SK-MEL-5 (cell line): ENCODE results near the gene PPIL4. TPM values are rescaled to one million over a fixed set of nuclear protein-coding genes. Genes with fewer than 3 reads are reported as not detected.
"Not testable (repeated sequence)": the region's sequence is repeated elsewhere in the genome, so short reads cannot be mapped to it uniquely, and the experiment has no call there.

Experiments used
- DNase-seq: peaks from one replicate; pipeline ENCODE4 v3.0.0-alpha.2; 2016; ENCODE audit warnings: low read depth, low spot score
- in situ Hi-C: cut with HindIII; loops from 2 replicates; pipeline ENCODE4 v1.10.0; 2016; ENCODE audit warnings: low sequenced_read_pairs, high pct_unique_total_duplicates, low pct_unique_long_range_greater_than_20kb
- total RNA-seq: library from RNA; depleted of rRNA; stranded (reverse); fragments of >200 nt; shearing (Covaris generic); gene quantifications from 2 replicates; pipeline ENCODE4 v1.2.3, GENCODE V29; 2014

Gene PPIL4
- total RNA-seq, 1 experiment from 2014 or later, result 21.3 TPM

- in situ Hi-C loops, result no loop called here
- DNase-seq, result no peak
These were observed 72.5 kb downstream of the PPIL4 start for GRCh38 chr6:149473080-149474052.

GRCh38 chr6:149472241-149472640 lies 73.6 kb downstream of the PPIL4 start:
- in situ Hi-C loops, result no loop called here
- no peak for DNase-seq

DNA sequence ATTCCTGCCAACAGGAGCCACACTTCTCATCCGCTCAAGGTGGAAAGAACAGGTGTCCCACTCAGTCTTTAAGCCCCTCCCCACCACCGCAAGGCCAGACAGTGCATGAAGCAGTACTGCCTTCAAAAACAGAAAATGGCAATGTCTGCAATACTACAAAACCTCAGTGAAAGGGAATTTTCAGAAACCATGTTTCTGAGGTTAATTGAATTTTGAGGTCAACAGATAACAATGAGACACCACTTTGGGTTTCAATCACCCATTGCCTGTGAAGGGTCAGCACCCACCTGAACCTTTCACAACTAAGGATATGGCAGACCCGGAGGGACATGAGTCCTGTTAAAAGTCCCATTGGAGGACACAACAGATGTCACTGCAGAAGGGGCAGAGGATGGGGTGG lies 74.0 kb downstream of the PPIL4 start:
- in situ Hi-C loops, result no loop called here
- DNase-seq, result no peak

DNA sequence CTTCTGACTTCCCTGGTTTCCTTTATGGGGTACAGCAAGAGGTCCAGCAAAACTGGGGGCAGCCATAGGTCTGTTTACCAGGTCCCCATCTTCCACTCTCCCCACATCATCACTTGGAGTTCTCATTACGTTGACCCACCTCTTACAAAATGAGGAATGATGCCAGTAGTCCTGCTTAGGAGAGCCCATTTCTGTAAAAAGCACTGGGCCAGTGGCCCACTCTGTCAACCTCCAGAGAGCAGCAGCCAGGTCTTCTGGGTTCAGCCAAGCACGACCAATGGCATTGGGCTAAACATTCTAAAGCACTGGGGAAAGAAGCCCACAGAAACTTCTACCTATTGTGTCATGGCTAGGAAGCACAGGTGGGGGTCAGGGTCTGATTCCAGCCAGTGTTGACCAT lies 74.9 kb downstream of the PPIL4 start:
- in situ Hi-C loops, result no loop called here
- no peak for DNase-seq

DNA sequence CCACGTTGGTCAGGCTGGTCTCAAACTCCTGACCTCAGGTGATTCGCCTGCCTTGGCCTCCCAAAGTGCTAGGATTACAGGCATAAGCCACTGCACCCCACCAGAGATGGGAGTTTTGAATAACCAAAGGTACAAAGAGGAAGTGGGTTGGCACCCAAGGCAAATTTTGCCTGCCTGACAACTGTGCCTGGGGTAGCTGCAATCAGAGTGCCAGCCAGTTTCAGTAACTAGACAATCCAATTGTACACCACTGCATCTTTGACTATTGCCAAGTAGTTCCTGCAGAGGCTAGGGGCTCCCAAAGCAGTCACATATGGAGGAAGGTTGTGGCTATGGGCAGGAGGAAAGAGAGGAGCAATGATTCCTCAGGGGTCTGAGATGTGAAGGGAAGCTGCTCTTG lies 77.7 kb downstream of the PPIL4 start:
- in situ Hi-C loops, result no loop called here
- DNase-seq, result no peak

GRCh38 chr6:149467265-149467664 lies 78.6 kb downstream of the PPIL4 start:
- in situ Hi-C loops, result no loop called here
- DNase-seq, result no peak

DNA sequence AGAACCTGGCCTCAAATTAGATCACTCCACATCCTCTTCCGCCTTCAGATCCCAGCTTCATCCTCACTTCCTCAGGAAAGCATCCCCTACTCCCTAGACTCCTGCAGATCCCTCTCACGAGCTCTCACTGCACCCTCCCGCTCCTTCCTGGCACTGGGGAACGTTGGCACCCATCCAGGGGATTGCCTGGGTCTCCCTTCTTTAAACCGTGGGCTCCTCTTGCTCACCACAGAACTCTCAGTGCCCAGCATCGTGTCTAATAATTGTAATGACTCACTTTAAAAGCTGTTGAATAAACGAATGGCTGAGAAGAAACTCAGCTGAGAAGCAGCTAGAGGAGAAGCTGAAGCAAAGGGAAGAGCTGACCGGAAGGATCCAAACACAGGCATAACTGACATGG lies 81.4 kb downstream of the PPIL4 start:
- no peak for DNase-seq
- in situ Hi-C loops, result no loop called here

GRCh38 chr6:149463781-149464180 lies 82.1 kb downstream of the PPIL4 start:
- in situ Hi-C loops, result no loop called here
- no peak for DNase-seq

DNA sequence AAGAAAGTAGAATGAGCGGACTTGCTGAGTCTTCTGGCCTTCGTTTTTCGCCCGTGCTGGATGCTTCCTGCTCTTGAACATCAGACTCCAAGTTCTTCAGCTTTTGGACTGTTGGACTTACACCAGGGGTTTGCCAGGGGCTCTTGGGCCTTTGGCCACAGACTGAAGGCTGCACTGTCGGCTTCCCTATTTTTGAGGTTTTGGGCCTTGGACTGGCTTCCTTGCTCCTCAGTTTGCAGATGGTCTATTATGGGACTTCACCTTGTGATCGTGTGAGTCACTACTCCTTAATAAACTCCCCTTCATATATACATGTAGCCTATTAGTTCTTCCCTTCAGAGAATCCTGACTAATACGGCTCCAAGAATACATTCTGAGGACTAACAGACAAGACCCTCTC lies 83.1 kb downstream of the PPIL4 start:
- DNase-seq, in situ Hi-C loops: not testable (repeated sequence)

DNA sequence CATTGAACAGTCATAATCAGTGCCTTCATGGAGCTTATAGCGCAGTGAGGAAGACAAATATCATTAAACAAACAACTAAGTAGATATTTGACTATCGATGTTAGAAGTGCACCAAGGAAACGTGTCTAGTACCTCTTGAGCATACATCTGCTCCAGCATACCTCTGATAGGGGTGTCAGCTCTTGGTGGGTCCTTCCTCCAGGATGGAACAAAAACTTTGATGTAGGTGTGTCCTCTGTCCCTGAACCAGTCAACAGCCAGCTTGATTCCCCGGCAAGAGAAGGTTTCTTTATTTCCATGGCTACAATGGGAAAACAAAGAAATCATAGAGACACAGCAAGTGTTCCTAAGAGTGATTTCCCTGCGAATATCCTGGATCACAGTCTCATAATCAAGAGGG lies 84.2 kb downstream of the PPIL4 start:
- no peak for DNase-seq
- in situ Hi-C loops, result no loop called here

GRCh38 chr6:149460249-149460648 lies 85.6 kb downstream of the PPIL4 start:
- DNase-seq, in situ Hi-C loops: not testable (repeated sequence)

- in situ Hi-C loops, result no loop called here
- DNase-seq, result no peak
These were observed 86.1 kb downstream of the PPIL4 start for GRCh38 chr6:149459761-149460160.

DNA sequence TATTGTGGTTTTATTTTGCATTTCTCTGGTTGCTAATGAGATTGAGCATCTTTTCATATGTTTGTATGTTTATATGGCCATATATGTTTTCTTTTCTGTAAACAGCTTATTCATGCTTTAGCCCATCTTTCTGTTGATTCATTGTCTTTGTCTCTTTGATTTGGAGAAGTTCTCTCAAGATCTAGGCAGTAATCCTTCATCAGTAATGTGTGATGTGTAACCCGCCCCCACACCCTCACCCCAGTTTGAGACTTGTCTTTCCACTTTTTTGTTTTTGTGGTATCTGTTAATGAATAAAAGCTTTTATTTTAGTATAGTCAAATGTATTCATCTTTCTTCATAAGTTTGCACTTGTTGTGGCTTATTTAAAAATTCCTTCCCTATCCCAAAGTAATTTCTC lies 87.0 kb downstream of the PPIL4 start:
- in situ Hi-C loops, result no loop called here
- DNase-seq, result no peak

GRCh38 chr6:149458196-149458595 lies 87.6 kb downstream of the PPIL4 start:
- no peak for DNase-seq

GRCh38 chr6:149457316-149457884 lies 88.4 kb downstream of the PPIL4 start:
- in situ Hi-C loops, result no loop called here
- no peak for DNase-seq

More at GRCh38 chr6:149458196-149458595, 87.6 kb downstream of the PPIL4 start:
- in situ Hi-C loops, result no loop called here

DNA sequence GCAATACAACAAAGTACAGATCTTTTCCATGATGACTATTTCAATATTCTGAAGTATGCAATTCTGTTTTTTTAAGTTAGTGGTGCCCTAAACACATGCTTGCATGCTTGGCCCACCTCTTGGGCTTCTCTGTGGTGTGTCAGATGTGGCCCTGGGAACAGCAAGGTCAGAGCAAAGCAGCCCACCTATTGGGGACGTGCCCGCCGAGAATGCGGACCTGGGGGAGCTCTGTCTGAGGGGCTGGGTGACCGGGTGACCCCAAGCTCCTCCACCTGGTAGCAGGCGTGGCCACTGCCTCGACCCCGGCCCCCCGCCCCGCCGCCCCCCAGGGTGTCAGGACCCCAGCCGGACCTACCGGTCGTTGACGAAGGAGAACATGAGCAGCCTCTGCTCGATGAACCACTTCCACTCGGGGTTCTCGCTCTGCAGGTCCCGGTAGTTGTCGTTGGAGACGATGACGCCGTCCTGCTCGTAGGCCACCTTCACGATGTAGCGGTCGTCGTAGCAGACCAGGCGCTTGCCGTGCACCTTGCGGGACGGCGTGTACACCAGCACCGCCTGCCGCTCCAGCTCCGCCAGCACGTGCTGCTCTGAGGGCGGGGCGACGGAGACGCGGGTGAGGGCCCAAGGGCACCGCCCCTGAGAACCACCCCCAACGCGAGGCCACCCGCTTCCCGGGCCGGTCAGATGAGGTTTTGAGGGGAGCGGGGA lies 89.4 kb downstream of the PPIL4 start:
- in situ Hi-C loops, result no loop called here
- no peak for DNase-seq

- no peak for DNase-seq
- in situ Hi-C loops, result no loop called here
These were observed 90.7 kb downstream of the PPIL4 start for GRCh38 chr6:149455031-149455732.
